GM12872 (cell line): ENCODE results near the gene GPRIN1.
A peak's percentile ranks its signal among the peaks of the same experiment; 100 is the strongest.

Experiments used
- TF ChIP-seq, protein P1 (sequence below): IDR thresholded peaks from 3 replicates; pipeline ENCODE4 v1.5.1; 2011; ENCODE audit warnings: low read depth, mild to moderate bottlenecking, low read length, moderate library complexity; ENCODE audit not compliant: insufficient read depth

Gene GPRIN1

DNA sequence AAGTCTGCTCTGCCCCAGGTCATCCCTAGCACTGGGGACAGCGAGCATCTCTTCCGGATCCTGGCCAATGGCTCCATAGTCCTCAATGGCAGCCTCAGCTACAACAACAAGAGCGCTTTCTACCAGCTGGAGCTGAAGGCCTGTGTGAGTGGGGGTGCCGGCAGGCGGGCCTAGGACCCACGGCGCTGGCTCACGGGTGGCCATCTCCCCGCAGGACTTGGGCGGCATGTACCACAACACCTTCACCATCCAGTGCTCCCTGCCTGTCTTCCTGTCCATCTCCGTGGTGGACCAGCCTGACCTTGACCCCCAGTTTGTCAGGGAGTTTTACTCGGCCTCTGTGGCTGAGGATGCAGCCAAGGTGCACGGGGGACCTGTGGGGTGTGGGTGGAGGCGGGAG is 34.9 kb downstream of the GPRIN1 start:
- TF ChIP-seq, protein P1, sequence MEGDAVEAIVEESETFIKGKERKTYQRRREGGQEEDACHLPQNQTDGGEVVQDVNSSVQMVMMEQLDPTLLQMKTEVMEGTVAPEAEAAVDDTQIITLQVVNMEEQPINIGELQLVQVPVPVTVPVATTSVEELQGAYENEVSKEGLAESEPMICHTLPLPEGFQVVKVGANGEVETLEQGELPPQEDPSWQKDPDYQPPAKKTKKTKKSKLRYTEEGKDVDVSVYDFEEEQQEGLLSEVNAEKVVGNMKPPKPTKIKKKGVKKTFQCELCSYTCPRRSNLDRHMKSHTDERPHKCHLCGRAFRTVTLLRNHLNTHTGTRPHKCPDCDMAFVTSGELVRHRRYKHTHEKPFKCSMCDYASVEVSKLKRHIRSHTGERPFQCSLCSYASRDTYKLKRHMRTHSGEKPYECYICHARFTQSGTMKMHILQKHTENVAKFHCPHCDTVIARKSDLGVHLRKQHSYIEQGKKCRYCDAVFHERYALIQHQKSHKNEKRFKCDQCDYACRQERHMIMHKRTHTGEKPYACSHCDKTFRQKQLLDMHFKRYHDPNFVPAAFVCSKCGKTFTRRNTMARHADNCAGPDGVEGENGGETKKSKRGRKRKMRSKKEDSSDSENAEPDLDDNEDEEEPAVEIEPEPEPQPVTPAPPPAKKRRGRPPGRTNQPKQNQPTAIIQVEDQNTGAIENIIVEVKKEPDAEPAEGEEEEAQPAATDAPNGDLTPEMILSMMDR, result no peak

DNA sequence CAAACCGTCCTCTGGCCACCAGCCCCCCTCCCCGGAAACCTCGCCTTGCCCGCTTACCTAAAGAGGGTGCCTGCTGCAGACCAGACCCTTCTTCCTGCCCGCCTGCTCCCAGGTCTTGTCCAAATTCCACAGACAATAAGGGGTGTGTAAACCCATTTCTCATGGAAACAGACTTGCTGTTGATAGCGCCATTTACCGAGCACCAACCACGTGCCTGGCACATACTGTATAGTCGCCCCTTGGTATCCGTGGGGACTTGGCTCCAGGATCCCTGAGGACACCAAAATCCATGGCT is 35.7 kb downstream of the GPRIN1 start:
- TF ChIP-seq, protein P1, result no peak

DNA sequence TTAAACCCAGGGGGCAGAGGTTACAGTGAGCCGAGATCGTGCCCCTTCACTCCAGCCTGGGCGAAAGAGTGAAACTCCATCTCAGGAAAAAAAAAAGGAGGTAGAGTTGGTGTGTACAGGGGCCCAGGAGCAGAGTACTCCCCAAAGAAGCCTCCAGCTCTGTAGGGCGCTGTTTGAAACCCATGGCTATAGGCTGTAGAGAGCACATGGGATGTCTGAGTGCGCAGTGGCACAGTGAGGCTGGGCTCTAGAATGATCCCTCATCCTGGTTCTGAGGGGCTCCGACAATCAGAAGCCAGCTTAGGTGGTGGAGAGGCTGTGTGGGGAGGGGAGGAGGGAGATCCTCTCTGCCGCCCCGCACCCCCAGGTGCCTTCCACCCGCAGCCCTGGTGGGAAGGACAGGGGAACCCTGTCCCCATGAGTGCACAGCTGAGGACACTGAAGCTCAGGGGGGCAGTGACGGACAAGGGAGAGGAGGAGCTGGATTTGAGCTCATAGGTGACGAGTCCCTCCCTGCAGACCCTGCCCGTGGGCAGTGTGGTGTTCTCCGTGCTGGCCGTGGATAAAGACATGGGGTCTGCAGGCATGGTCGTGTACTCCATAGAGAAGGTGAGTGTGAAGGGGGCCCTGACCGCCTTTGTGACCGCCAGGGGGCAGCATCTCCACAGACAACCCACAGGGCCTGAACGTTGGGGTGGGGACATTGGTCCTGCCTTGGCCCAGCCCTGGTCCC is 36.2 kb downstream of the GPRIN1 start:
- TF ChIP-seq, protein P1, result peak; percentile 93

DNA sequence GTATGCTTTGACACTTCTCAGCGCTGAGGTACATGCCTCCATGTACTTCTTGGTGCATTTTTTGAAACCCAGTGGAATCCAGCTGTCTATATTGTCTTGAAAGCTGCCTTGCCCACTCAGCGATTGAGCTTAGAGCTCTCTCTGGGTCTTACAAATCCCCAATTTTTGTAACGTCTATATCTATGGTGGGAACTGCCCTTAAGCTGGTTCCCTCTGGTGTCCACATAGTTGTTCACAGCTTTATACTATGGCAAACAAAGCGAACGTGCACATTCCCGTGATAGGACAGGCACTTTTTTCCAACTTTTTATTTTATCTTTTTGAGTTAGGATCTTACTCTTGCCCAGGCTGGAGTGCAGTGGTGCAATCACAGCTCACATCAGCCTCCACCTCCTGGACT is 39.9 kb downstream of the GPRIN1 start:
- TF ChIP-seq, protein P1, result no peak

DNA sequence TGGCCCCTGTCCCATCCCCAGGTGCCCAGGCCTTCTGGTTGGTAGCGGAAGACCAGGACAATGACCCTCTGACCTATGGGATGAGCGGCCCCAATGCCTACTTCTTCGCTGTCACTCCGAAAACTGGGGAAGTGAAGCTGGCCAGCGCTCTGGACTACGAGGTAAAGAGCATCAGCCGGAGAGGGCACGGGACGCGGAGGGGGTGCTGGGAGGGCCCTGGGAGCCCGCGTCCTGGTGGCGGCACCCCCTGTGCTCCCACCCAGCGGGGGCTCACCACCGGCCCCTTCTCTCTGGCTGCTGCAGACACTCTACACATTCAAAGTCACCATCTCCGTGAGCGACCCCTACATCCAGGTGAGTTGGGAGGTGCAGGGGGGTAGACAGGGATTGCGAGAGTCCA is 41.3 kb downstream of the GPRIN1 start:
- TF ChIP-seq, protein P1, result no peak

DNA sequence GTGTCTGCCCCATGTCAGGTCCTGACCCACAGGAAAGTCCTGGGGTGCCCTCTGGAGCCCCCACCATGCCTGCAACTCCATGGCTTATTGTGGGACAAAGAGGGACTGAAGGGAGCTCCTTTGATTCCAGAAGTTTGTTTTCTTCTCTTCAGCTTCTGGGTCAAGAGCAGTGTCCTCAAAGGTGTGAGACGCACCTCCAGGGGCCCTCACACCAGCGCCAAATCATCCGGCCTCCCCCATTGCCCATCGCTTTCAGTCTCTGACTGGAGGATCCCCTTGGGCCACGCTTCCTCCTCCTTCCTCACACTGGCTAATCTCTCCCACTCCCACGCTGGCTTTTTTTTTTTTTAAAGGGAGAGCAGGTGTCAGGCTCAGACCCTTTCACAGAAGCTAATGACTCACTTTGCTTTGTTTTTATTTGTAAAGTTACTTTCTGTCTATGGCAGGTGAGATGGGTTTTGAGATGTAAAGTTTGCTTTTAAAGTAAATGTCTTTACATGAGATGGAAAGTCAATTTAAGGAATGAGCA is 44.1 kb downstream of the GPRIN1 start:
- TF ChIP-seq, protein P1, result no peak

DNA sequence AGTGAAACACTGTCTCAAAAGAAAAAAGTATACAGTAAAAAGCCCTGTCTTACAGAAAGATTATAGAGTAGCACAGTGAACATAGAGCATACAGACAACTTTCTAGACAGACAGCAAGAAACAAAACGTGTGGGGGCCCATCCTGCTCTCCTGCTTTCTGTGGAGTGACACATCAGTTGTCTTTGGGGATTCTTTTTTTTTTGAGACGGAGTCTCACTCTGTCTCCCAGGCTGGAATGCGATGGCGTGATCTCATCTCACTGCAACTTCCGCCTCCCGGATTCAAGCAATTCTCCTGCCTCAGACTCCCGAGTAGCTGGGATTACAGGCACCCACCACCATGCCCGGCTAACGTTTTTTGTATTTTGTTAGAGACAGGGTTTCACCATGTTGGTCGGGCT is 46.0 kb downstream of the GPRIN1 start:
- TF ChIP-seq, protein P1, result no peak
